Naive B cell (primary cell): ENCODE results near the gene REEP2. TPM values are rescaled to one million over a fixed set of nuclear protein-coding genes. Genes with fewer than 3 reads are reported as not detected.

Source experiments
- ATAC-seq, 2 donors: fragments of 150-1000 bp; cut with Tn5 transposase; 2 replicates each; pipeline ENCODE4 v1.10.0; 2021; ENCODE audit warnings: low read depth in 2 of 2, mild to moderate bottlenecking in 2 of 2, moderate library complexity in 2 of 2
- DNase-seq: peaks from one replicate; pipeline ENCODE4 v3.0.0; 2022
- H3K27ac Mint-ChIP-seq, 6 donors: one replicate each; pipeline ENCODE4 v1.8.0; 2020 to 2022; ENCODE audit warnings: mild to moderate bottlenecking in 6 of 6, mixed read lengths in 6 of 6, moderate library complexity in 5 of 6, inconsistent platforms in 2 of 6
- H3K27me3 Mint-ChIP-seq, 3 donors: one replicate each; pipeline ENCODE4 v1.8.0; 2021 to 2022; ENCODE audit warnings: mixed read lengths in 3 of 3, mild to moderate bottlenecking in 1 of 3
- H3K36me3 Mint-ChIP-seq, 2 donors: one replicate each; pipeline ENCODE4 v1.8.0; 2020 to 2022; ENCODE audit warnings: mixed read lengths in 2 of 2, inconsistent platforms in 1 of 2, mild to moderate bottlenecking in 1 of 2
- H3K4me1 Mint-ChIP-seq, 3 donors: one replicate each; pipeline ENCODE4 v1.8.0; 2020 to 2022; ENCODE audit warnings: mixed read lengths in 3 of 3, inconsistent platforms in 1 of 3, mild to moderate bottlenecking in 1 of 3, moderate library complexity in 1 of 3
- H3K4me3 Mint-ChIP-seq, 8 donors: one replicate each; pipeline ENCODE4 v1.8.0; 2020 to 2022; ENCODE audit warnings: mild to moderate bottlenecking in 8 of 8, mixed read lengths in 8 of 8, moderate library complexity in 8 of 8, inconsistent platforms in 2 of 8
- H3K9me3 Mint-ChIP-seq, 7 donors: one replicate each; pipeline ENCODE4 v1.8.0; 2020 to 2022; ENCODE audit warnings: mixed read lengths in 7 of 7, mild to moderate bottlenecking in 5 of 7, inconsistent platforms in 2 of 7, moderate library complexity in 1 of 7
- polyA plus RNA-seq, 6 donors: library from polyadenylated mRNA; unstranded; fragments of 300-500 nt; fragmentation: Illumina TruSeq; gene quantifications; one replicate each; pipeline ENCODE4 v1.2.3, GENCODE V29; 2021; ENCODE audit warnings: low read depth in 6 of 6

The REEP2 gene
- polyA plus RNA-seq, 6 donors from 2014 or later = not detected

DNA sequence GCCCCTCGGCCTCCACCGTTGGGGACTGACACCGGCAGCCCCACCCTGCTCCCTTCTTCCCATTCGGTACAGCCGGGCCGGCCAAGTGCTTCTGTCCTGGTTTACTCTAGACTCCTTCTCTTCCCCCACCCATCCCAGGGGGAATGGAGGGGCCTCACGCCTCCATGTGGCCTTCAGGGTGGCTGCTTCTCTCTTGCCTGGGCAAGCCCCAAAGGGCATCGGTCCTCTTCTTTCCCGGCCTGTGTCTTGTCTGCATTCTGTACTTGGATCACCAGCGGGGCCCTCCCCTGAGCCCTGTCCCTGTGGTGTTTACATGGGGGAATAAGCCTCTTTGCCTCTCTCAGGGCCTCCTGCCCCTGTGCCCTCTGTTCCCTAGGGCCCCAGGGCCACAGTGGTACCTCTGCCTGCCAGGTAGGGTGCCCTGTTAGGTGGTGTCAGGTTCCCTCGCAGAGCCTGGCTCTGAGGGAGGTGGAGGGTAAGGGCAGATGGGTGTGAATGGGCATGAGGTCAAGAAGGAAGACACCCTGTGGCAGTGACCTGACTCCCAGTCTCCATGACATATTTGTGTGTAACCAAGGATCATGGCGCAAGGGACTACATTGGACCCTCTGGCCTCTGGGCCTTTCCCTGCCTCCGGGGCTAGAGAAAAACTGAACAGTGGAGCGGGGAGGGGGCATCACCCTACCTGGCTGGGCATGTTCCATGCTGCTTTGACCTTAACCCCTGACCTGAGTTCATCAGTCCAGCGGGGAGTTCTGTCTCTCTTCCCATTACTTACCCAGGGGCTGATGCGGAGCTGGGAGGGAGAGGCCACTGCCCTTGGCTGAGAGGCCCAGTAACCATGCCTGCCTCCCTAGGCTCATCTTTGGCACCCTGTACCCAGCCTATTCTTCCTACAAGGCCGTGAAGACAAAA is 1.6 kb downstream of the REEP2 start:
- H3K4me1 Mint-ChIP-seq = peaks cover 17 to 20% (median 18%) of the 10 kb centered on the region in 3 donors
- DNase-seq = no peak
- no peaks in the 10 kb centered on the region for H3K9me3 Mint-ChIP-seq
- H3K4me3 Mint-ChIP-seq = peak overlapping the region in 6 of 8 donors; percentile 58 to 88 (median 66)
- peaks cover 0 to 10% (median 0%) of the 10 kb centered on the region in 3 donors for H3K27me3 Mint-ChIP-seq
- H3K27ac Mint-ChIP-seq = peak overlapping the region in 1 of 6 donors; percentile 72
- ATAC-seq = no peak
- H3K36me3 Mint-ChIP-seq = peaks cover 7% of the 10 kb centered on the region in 2 donors

DNA sequence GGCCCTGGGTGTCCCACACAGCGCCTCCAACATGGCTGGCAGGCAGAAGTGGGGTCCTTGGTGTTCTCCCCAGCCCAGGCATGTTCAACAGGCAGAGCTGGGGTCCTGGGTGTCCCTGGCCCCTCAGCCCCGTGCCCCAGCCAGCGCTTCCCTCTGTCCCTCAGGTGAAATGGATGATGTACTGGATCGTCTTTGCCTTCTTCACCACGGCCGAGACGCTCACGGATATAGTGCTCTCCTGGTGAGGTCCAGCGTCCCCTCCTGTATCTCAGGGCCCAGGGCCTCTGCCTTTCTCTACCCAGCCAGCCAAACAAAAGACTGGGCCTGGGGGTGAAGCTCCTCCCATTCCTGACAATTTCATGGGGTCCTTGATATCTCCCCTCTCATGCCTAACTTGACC is 2.4 kb downstream of the REEP2 start:
- ATAC-seq (no peak), DNase-seq (no peak)
- H3K4me3 Mint-ChIP-seq = peak overlapping the region in 1 of 8 donors; percentile 55
- no peak overlapping the region for H3K27ac Mint-ChIP-seq
- no peaks in the 10 kb centered on the region for H3K9me3 Mint-ChIP-seq
- H3K36me3 Mint-ChIP-seq = no peaks in the 10 kb centered on the region
- H3K27me3 Mint-ChIP-seq = peaks cover 0 to 10% (median 0%) of the 10 kb centered on the region in 3 donors
- H3K4me1 Mint-ChIP-seq = peaks cover 17 to 20% (median 18%) of the 10 kb centered on the region in 3 donors

DNA sequence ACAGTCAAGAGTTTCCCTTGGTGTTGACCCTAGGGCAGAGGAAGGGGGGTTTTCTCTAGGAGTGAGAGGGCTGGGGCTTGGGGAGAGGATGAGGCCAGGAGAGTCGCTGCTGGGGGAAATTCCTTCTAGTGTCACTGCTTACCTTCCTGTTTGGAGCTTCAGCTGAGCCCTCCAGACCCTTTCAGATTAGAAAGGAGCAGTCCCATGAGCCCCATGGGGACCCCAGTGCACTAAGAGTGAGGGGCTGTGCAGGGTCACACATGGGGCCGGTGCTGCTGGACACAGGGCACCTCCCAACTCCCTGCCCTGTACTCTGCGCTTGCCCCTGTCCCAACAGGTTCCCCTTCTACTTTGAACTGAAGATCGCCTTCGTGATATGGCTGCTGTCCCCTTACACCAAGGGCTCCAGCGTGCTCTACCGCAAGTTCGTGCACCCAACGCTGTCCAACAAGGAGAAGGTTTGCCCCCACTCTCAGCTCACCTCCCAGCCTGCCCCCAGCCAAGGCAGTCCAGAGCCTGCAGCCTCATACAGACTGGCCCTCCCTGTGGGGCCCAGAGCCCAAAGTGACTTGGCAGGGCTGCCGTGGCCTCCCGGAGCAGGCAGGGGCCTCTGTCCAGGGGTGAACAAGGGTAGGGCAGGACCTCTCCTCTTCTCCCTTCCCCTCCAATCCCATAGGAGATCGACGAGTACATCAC is 5.4 kb downstream of the REEP2 start:
- no peaks in the 10 kb centered on the region for H3K36me3 Mint-ChIP-seq
- H3K27me3 Mint-ChIP-seq = peaks cover 0 to 22% (median 7%) of the 10 kb centered on the region in 3 donors
- H3K4me1 Mint-ChIP-seq = peaks cover 0 to 10% (median 0%) of the 10 kb centered on the region in 3 donors
- H3K9me3 Mint-ChIP-seq = no peaks in the 10 kb centered on the region
- no peak for DNase-seq
- no peak overlapping the region for H3K27ac Mint-ChIP-seq
- no peak for ATAC-seq
- H3K4me3 Mint-ChIP-seq = no peak overlapping the region

DNA sequence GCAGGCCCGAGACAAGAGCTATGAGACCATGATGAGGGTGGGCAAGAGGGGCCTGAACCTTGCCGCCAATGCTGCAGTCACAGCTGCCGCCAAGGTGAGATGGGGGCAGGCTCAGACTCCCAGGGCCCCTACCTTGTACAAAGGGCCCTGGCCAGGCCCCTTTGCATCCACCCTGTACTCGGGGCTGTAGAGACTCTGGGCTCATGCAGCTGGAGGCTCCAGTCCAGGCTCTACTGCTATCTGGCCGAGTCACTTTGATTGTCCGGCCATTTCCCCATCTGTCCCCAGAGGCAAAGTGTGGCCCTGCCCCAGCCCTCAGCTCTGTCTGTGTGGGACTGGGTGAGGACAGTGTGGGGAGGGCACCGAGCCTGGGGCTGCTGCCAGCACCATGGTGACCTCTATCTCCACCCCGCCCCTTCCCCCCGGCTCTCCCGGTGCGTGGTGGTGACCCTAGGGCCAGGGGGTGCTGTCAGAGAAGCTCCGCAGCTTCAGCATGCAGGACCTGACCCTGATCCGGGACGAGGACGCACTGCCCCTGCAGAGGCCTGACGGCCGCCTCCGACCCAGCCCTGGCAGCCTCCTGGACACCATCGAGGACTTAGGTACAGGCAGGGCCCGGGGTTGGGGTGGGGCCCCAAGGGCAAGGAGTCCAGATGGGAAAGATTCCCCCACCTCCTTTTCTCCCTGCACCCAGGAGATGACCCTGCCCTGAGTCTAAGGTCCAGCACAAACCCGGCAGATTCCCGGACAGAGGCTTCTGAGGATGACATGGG is 6.1 kb downstream of the REEP2 start:
- peaks cover 2 to 7% (median 3%) of the 10 kb centered on the region in 3 donors for H3K4me1 Mint-ChIP-seq
- H3K36me3 Mint-ChIP-seq = no peaks in the 10 kb centered on the region
- DNase-seq (no peak), ATAC-seq (no peak)
- no peak overlapping the region for H3K27ac Mint-ChIP-seq
- H3K27me3 Mint-ChIP-seq = peaks cover 0 to 16% (median 7%) of the 10 kb centered on the region in 3 donors
- no peaks in the 10 kb centered on the region for H3K9me3 Mint-ChIP-seq
- no peak overlapping the region for H3K4me3 Mint-ChIP-seq

DNA sequence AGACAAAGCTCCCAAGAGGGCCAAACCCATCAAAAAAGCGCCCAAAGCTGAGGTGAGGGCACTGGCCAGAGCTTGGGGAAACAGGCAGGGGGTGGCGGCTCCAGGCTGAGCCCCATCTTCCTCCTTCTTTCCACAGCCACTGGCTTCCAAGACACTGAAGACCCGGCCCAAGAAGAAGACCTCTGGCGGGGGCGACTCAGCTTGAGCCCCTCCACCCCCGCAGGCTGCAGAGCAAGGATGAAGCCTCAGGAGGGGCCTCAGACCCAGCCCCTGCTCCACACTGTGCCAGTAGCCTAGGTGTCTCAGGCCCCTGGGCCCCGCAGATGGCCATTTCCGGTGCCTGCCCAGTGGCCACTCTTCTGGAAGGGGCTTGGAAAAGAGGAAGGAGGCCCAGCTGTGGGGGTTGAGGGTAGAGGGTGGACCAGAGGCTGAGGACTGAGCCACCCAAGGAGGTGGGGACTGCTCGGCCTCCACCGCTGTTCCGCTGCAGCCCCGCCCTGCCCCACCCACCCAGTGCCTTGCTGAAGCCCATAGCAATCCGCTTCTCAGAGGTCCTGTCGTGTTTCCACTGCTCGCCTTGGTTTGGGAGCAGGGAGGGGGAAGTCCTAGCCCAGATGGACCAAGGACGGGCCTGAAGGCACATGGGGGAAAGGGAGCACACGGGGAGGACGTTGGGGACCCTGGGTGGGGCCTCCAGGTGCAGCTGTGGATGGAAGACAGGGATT is 6.9 kb downstream of the REEP2 start:
- Mint-ChIP-seq H3K27me3 (peaks cover 0 to 12% (median 7%) of the 10 kb centered on the region in 3 donors), H3K9me3 (no peaks in the 10 kb centered on the region), H3K4me3 (no peak overlapping the region), H3K4me1 (peaks cover 4 to 6% (median 5%) of the 10 kb centered on the region in 3 donors), H3K27ac (no peak overlapping the region), H3K36me3 (no peaks in the 10 kb centered on the region)
- DNase-seq (no peak), ATAC-seq (no peak)

DNA sequence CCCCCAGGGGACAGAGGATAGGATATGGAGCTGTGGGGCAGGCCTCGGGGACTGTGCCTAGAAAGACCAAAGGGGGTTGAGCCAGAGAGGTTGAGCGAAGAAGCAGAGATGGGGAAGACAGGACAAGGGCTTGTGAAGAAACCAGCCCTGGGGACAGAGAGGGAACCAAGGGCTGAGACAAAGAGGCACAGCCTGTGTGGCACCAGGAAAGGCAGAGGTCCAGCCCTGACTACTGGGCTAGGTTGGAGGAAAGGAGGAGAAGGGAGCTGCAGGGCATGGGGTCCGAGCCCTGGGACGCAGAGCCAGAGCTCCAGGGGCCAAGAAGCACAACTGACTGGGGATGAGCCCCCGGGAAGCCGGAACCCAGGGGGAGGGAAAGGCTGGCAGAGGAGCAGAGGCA is 9.2 kb downstream of the REEP2 start:
- Mint-ChIP-seq H3K27ac (peak overlapping the region in 2 of 6 donors; percentile 37 to 38), H3K36me3 (no peaks in the 10 kb centered on the region), H3K27me3 (peaks cover 0 to 12% (median 7%) of the 10 kb centered on the region in 3 donors), H3K9me3 (no peaks in the 10 kb centered on the region), H3K4me1 (peaks cover 4 to 6% (median 5%) of the 10 kb centered on the region in 3 donors), H3K4me3 (no peak overlapping the region)
- no peak for ATAC-seq
- no peak for DNase-seq

DNA sequence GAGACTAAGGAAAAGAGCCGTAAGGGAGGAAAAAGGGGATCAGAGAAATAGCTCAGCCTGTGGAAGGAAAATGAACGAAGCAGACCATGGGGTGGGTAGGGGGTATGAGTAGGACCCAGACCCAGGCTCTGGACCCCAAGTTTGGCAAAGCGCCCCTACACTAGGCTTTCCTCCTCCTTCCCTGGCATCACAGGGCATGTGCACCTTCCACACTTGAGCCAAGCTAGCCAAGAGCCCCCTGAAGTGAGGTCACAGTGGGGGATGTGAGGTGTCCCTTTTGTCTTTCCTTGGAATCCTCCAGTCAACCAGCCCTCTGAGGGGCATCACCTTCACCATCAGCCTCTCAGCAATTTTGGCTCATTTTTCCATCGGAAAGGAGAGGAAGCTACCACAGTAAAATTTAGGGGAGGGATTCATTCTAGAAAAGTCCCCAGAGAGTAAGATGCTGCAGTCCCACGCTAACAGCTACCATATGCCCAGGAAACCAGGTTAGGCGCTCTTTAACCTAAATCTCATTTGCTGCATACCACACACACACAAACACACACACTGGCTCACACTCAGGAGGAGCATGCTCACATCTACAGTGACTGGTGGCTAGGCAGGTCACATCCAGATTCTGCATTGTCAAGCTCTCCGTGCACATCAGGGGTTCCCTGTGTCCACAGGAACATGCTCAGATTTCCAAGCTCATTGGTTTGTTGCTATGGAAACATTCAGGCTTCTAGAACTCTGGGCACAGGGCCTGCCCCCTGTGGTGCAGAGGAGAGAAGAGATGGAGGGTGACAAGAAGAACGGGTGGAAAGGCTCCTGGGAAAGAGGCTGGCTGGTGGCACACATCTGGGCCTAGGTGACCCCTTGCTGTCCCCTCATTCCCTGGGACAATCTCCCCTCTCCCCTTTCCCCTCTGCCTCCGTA is 9.9 kb downstream of the REEP2 start:
- H3K27ac Mint-ChIP-seq = peak overlapping the region in 1 of 6 donors; percentile 38
- DNase-seq (no peak), ATAC-seq (no peak)
- H3K27me3 Mint-ChIP-seq = peaks cover 0 to 12% (median 7%) of the 10 kb centered on the region in 3 donors
- H3K4me3 Mint-ChIP-seq = no peak overlapping the region
- H3K9me3 Mint-ChIP-seq = no peaks in the 10 kb centered on the region
- H3K36me3 Mint-ChIP-seq = no peaks in the 10 kb centered on the region
- peaks cover 4 to 6% (median 5%) of the 10 kb centered on the region in 3 donors for H3K4me1 Mint-ChIP-seq

DNA sequence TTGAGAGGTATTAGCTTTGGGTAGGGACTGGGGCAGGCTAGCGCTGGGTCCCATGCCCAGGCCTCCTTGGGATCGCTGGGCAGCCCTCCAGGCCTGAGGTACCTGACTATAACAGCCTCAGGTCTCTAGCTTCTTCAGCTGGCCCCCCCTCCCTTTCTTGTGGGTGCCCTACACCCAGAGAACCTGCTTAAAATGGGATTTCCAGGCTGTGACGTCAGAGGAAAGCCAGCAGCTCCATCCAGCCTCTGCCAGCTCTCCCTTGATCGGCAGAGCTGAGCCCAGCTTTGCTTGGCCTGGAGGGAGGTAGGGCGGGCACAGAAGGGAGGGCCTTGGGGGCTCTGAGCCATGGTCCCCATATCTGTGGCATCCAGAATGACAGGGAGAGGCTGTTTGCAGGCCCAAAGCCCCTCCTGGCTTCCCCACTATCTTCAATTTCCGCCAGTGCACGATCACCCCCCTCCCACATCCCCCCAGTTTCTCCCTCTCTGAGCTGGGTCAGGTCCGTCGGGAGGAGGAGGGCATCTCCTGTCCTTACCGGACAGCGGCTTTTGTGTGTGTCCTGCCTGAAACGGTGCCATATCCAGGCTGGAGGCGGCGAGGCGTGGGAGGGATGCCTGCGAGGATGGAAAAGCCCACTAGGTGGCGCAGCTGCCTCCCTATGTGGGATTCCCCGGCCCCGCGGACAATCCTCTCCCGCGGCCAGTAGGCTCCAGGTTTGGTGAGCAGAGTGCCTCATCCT is 10.8 kb downstream of the REEP2 start:
- DNase-seq = peak; percentile 68
- H3K36me3 Mint-ChIP-seq = no peaks in the 10 kb centered on the region
- peaks cover 0 to 12% (median 7%) of the 10 kb centered on the region in 3 donors for H3K27me3 Mint-ChIP-seq
- peaks cover 4 to 6% (median 5%) of the 10 kb centered on the region in 3 donors for H3K4me1 Mint-ChIP-seq
- peak overlapping the region in 3 of 8 donors; percentile 29 to 62 (median 32) for H3K4me3 Mint-ChIP-seq
- peak; percentile 92 to 94 for ATAC-seq
- H3K27ac Mint-ChIP-seq = peak overlapping the region in 3 of 6 donors; percentile 32 to 81 (median 57)
- H3K9me3 Mint-ChIP-seq = no peaks in the 10 kb centered on the region

DNA sequence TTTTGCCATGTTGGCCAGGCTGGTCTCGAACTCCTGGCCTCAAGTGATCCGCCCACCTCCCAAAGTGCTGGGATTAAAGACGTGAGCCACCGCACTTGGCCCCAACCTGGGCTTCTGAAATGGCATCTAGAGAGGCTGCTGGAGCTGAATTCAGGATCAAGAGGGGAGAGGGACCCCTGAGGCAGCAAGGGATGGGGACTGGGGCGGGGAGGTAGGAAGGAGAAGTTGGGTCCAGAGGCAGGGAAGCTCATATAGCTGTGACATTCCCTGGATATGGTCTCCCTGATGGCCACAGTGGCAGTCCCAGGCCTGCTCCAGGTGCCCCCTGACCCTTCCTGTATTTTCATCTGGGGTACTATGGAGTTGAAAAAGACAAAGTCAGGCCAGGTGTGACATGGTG is 12.1 kb downstream of the REEP2 start:
- DNase-seq = no peak
- H3K36me3 Mint-ChIP-seq = no peaks in the 10 kb centered on the region
- peaks cover 4 to 6% (median 5%) of the 10 kb centered on the region in 3 donors for H3K4me1 Mint-ChIP-seq
- H3K9me3 Mint-ChIP-seq = no peaks in the 10 kb centered on the region
- ATAC-seq = no peak
- H3K4me3 Mint-ChIP-seq = no peak overlapping the region
- H3K27ac Mint-ChIP-seq = peak overlapping the region in 1 of 6 donors; percentile 42
- H3K27me3 Mint-ChIP-seq = peaks cover 0 to 12% (median 7%) of the 10 kb centered on the region in 3 donors

DNA sequence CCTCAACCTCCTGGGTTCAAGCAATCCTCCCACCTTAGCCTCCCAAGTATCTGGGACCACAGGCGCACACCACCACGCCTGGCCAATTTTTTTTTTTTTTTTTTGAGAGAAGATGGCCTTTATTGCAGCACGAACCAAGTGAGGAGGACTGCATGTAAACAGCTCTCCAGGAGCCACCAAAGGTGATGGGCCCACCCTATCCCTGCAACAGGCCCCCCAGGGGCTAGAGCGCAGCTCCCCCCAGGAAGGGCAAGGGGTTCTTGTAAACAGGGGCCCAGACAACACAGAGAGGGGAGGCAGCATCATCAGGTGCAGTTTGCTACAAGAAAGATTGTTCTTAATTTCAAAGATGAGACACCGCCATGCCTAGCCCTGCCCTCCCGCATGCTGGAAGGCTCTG is 13.9 kb downstream of the REEP2 start:
- Mint-ChIP-seq H3K4me3 (no peak overlapping the region), H3K36me3 (no peaks in the 10 kb centered on the region), H3K4me1 (peaks cover 4 to 13% (median 8%) of the 10 kb centered on the region in 3 donors), H3K9me3 (no peaks in the 10 kb centered on the region), H3K27me3 (peaks cover 0 to 12% (median 7%) of the 10 kb centered on the region in 3 donors), H3K27ac (peak overlapping the region in 1 of 6 donors; percentile 61)
- no peak for ATAC-seq
- no peak for DNase-seq

DNA sequence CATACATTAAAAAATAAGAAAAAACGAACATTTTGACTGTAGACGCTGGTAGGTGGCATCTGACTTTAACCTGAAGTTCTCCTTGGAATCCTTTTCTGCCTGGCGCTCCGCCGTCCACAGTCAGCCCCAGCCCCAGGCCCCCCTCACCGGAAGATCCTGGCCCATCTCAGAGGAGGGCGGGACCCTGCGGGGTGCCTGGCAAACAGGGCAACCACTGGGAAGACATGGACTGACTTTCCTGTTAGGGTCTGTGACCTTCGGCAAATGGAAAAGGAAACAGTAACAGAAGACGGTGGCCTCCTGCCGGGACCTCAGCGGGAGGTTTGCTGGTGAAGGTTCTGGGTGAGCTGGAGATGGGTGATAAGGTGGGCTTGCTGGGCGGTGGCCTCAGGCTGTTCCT is 14.7 kb downstream of the REEP2 start:
- DNase-seq (no peak), ATAC-seq (no peak)
- Mint-ChIP-seq H3K9me3 (no peaks in the 10 kb centered on the region), H3K27ac (no peak overlapping the region), H3K4me1 (peaks cover 9 to 19% (median 15%) of the 10 kb centered on the region in 3 donors), H3K4me3 (no peak overlapping the region), H3K36me3 (no peaks in the 10 kb centered on the region), H3K27me3 (peaks cover 0 to 3% (median 0%) of the 10 kb centered on the region in 3 donors)
